GM19193 (cell line): ENCODE data around the gene CERT1.

Experiments
- POLR2A ChIP-seq: IDR thresholded peaks from 4 replicates; pipeline ENCODE4 v1.6.1; 2011; ENCODE audit not compliant: insufficient read depth, insufficient read length; ENCODE audit errors: extremely low read depth

Gene CERT1

DNA sequence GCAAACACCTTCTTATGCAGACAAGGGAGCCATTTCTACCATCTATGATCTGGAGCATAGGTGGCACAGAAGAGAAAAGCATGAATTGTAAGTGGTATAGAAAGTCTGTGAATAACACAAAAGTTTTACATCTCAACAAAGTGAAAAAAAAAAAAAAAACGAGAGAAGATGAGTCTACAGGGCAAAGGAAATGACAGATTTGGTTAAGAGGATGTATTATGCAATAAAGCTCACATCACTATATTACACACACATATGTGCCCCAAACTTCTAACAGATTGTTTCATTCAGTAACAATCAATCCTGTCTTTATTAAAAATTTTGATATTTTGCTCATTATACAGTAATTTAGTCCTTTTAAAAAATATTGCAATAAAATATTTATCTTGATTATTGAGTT is 49.8 kb downstream of the CERT1 start:
- TF ChIP-seq POLR2A, result no peak

- no peak for TF ChIP-seq POLR2A
Observed at GRCh38 chr5:75460942-75461610, 50.4 kb downstream of the CERT1 start.

DNA sequence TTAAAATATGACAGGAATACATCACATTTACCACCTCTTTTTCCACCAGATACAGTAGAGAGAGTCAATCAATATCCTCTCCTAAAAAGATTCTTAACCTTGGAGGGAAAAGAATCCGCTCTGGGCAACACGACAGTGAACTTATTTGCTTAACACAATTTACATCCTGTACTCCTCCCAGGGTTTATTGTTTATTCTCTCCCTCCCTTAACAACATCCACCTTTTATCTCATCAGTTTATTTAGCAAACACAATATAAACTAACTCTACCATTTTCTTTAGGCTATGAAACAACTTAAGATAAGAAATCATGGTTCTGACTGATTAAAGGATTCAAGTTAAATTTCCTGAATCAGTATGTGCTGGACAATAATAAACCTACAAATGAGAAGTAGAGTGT is 50.9 kb downstream of the CERT1 start:
- TF ChIP-seq POLR2A, result no peak

DNA sequence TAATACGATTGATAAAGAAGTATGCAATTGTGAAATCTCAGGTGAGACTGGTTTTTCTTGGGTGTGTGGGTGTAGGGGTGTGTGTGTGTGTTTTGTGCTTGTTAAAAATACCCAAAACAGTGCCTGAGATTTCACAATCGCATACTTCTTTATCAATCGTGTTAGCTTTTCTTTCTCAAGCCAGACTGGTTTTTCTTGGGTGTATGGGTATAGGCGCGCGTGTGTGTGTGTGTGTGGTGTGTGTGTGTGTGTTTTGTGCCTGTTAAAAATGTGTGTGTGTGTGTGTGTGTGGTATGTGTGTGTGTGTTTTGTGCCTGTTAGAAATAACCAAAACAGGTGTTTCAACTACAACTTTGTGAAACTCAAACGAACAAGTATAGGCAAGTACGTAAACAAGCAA is 53.7 kb downstream of the CERT1 start:
- no peak for TF ChIP-seq POLR2A

- no peak for TF ChIP-seq POLR2A
Observed at GRCh38 chr5:75457161-75457560, 54.3 kb downstream of the CERT1 start.

- no peak for TF ChIP-seq POLR2A
Observed at GRCh38 chr5:75450069-75450468, 61.4 kb downstream of the CERT1 start.

DNA sequence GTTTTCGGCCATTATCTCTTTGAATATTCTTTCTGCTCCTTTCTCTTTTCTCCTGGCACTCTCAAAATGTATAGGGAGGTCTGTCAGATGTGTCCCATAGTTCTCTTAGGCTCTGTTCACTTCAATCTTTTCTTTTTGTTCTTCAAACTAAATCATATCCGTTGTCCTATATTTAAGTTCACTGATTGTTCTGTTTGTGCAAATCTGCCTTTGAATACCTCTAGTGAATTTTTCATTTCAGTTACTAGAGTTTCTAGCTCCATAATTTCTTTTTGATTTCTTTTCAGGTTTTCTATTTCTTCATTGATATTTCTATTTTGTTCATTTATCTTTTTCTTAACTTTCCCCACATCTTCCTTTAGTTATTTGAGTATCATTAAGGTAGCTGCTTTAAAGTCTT is 65.4 kb downstream of the CERT1 start:
- TF ChIP-seq POLR2A, result no peak

DNA sequence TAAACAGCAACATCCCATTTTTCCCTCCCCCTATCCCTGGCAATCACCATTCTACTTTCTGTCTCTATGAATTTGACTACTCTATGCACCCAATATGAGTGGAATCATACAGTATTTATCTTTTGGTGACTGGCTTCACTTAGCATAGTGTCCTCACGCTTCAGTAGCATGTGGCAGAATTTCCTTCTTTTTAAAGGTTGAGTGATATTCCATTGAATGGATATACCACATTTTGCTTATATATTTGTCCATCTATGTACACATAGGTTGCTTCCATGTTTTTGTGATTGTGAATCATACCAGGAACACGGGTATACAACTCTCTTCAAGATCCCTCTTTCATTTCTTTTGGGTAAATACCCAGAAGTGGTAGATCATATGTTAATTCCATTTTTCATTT is 69.9 kb downstream of the CERT1 start:
- no peak for TF ChIP-seq POLR2A

DNA sequence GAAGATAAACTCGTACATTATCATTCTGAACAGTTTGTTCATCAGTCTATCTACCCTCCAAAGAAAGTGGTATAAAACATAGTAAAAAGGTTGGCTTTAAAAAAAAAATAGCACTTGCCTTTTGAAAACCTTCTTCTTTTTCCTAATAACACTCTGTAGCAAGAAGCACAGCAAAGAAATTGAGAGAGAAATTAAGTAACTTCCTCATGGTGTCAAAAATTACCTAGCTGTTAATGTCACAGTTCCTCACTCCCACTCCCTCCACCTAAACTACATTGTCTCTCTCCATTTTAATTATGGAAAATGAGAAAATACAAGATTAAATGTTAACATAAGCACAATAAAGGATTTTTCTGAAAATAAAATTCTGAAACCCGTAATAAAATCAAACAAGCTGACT is 72.2 kb downstream of the CERT1 start:
- no peak for TF ChIP-seq POLR2A

GRCh38 chr5:75438722-75439121 is 72.7 kb downstream of the CERT1 start:
- no peak for TF ChIP-seq POLR2A

DNA sequence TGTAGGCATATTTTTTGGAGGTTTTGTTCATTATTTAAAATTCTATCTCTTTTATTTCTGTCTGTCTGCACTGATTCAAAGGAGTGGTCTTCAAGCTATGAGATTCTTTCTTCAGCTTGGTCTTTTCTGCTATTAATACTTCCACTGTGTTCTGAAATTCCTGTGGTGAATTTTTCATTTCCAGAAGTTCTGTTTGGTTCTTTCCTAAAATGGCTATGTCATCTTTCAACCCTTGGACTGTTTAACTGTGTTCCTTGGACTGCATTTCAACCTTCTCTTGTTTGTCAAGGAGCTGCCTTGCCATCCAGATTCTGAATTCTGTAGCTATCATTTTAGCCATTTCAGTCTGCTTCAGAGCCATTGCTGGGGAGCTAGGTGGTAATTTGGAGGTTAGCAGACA is 76.3 kb downstream of the CERT1 start:
- no peak for TF ChIP-seq POLR2A

DNA sequence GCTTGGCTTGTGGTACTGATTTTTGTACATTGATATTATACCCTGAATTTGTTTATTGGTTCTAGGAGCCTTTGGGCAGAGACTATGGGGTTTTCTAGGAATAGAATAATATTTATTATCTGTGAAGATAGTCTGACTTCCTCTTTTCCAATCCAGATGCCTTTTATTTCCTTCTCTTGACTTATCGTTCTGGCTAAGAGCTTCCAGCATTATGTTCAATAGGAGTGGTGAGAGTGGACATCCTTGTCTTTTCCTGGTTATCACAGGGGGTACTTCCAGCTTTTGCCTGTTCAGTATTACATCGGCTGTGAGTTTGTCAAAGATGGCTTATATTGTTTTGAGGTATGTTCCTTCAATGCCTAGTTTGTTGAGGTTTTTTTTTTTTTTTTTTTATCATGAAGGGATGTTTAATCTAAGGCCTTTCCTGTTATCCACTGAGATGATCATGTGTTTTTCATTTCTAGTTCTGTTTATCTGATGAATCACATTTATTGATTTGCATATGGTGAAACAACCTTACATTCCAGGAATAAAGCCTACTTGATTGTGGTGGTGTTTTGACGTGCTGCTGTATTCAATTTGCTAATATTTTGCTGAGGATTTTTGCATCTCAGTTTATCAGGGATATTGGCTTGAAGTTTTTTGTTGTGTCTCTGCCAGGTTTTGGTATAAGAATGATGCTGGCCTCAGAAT is 77.5 kb downstream of the CERT1 start:
- TF ChIP-seq POLR2A, result no peak

DNA sequence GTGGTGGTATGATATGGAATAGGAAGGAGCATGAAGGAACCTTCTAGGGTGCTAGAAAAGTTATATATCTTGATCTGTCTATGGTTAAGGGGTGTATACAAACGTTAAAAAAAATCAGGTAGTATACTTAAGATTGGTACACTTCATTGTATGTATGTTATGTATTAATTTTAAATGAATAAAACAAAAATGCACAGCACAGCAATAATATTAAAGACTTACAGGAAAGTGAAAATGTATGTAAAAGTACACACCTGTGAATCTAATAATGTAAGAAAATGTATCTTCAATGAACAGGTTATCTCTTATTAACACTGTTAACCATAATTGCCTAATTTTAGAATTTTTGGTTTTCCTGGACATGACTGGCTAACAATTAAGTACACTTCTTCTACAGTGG is 97.2 kb downstream of the CERT1 start:
- no peak for TF ChIP-seq POLR2A

DNA sequence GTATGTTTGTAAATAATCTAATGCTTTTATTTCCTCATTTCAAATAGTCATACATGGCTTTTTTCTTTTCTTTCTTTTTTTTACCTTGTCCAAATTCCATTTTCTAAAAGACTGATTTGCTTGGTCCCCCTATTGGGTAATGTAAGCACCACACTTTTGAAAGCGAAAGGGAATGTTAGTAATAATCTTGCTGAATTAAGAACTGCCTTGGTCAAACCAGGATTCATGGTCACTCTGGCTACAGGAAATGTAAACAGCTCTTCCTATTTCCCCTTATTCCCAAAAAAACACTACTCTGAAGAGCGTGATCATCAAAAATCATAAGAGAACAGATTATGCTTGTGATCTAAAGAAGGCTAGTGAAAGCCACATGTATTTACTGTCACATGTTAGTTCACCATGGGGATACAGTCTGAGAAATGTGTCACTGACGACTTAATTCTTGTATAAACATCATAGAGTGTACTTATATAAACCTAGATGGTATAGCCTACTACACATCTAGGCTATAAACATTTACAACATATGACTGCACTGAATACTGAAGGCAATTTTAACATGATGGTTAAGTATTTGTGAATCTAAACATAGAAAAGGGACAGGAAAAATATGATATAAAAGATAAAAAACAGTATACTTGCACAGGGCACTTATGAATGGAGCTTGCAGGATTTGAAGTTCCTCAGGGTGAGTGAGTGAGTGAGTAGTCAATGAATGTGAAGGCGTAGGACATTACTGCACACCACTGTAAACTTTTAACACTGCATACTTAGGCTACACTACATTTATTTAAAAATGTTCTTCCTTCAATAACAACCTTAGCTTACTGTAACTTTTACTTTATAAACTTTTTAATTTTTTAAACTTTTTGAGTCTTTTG is 99.1 kb downstream of the CERT1 start:
- no peak for TF ChIP-seq POLR2A

GRCh38 chr5:75405296-75405695 is 106.1 kb downstream of the CERT1 start:
- no peak for TF ChIP-seq POLR2A

DNA sequence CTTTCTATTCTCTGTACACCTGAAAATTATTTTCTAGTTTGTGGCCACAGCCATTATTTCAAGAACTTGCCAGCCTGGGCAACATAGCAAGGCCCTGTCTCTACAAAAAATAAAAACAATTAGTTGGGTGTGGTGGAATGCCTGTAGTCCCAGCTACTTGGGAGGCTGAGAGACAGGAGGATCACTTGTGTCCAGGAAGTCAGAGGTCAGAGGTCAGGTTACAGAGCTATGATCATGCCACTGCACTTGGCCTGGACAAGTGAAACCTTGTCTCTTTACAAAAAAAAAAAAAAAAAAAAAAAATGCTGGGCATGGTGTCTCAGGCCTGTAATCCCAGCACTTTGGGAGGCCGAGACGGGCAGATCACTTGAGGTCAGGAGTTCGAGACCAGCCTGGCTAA is 116.2 kb downstream of the CERT1 start:
- no peak for TF ChIP-seq POLR2A
